Liver (tissue), 9 donors: Measurements from ENCODE around the gene GIGYF1. TPM values are rescaled to one million over a fixed set of nuclear protein-coding genes. Genes with fewer than 3 reads are reported as not detected.

Experiments
- DNase-seq: peaks from one replicate; pipeline ENCODE4 v3.0.0-alpha.2; 2017; ENCODE audit warnings: low spot score
- H3K27ac ChIP-seq, 2 donors: one replicate each; pipeline ENCODE4 v1.7.0; 2013; ENCODE audit warnings: inconsistent platforms in 2 of 2, low read length in 2 of 2, control low read depth in 1 of 2, low read depth in 1 of 2, mild to moderate bottlenecking in 1 of 2
- H3K27me3 ChIP-seq, 4 donors: one replicate each; pipeline versions ENCODE4 v1.6.1 to v1.7.0; 2013; ENCODE audit warnings: low read length in 3 of 4, inconsistent platforms in 1 of 4, mild to moderate bottlenecking in 1 of 4, moderate library complexity in 1 of 4; ENCODE audit not compliant: control insufficient read depth in 4 of 4, insufficient read depth in 4 of 4
- H3K36me3 ChIP-seq, 4 donors: one replicate each; pipeline versions ENCODE4 v1.6.1 to v1.7.0; 2013; ENCODE audit warnings: low read length in 3 of 4, mild to moderate bottlenecking in 3 of 4, low read depth in 1 of 4, moderate library complexity in 1 of 4; ENCODE audit not compliant: control insufficient read depth in 4 of 4, insufficient read depth in 3 of 4
- H3K4me1 ChIP-seq, 4 donors: one replicate each; pipeline versions ENCODE4 v1.6.1 to v1.7.0; 2013; ENCODE audit warnings: low read length in 3 of 4, mild to moderate bottlenecking in 3 of 4, moderate library complexity in 1 of 4; ENCODE audit not compliant: control insufficient read depth in 4 of 4, insufficient read depth in 4 of 4
- H3K4me3 ChIP-seq, 3 donors: one replicate each; pipeline versions ENCODE4 v1.6.1 to v1.7.0; 2013; ENCODE audit warnings: low read length in 3 of 3, control low read depth in 1 of 3, low read depth in 1 of 3, mild to moderate bottlenecking in 1 of 3
- H3K9ac ChIP-seq, 2 donors: one replicate each; pipeline ENCODE4 v1.7.0; 2013; ENCODE audit warnings: low read length in 2 of 2, mild to moderate bottlenecking in 2 of 2, moderate library complexity in 2 of 2, control low read depth in 1 of 2, low read depth in 1 of 2
- H3K9me3 ChIP-seq, 4 donors: one replicate each; pipeline versions ENCODE4 v1.6.1 to v1.7.0; 2013; ENCODE audit warnings: low read length in 3 of 4; ENCODE audit not compliant: control insufficient read depth in 4 of 4
- ATF3 ChIP-seq: IDR thresholded peaks from 2 replicates; pipeline ENCODE4 v1.6.1; 2016; ENCODE audit warnings: antibody characterized with exemption
- CTCF ChIP-seq: fragments of 150-350 bp; IDR thresholded peaks from 2 replicates; pipeline ENCODE4 v1.5.1; 2017; ENCODE audit warnings: improper control_type of control experiment, low read depth, low read length; ENCODE audit not compliant: missing input control
- EGR1 ChIP-seq, 2 donors: IDR thresholded peaks; 2 replicates each; pipeline ENCODE4 v1.6.1; 2016 to 2018; ENCODE audit warnings: antibody characterized with exemption in 2 of 2, low read depth in 2 of 2
- FOXA1 ChIP-seq: IDR thresholded peaks from 2 replicates; pipeline ENCODE4 v1.6.1; 2016; ENCODE audit warnings: antibody characterized with exemption
- FOXA2 ChIP-seq: IDR thresholded peaks from 2 replicates; pipeline ENCODE4 v1.6.1; 2016; ENCODE audit warnings: antibody characterized with exemption
- GABPA ChIP-seq, 2 donors: IDR thresholded peaks in 1 of 2; conservative IDR thresholded peaks in 1 of 2; 2 replicates each; pipeline ENCODE4 v1.6.1; 2016; ENCODE audit warnings: antibody characterized with exemption in 2 of 2, mild to moderate bottlenecking in 1 of 2, moderate library complexity in 1 of 2
- HNF4A ChIP-seq, 2 donors: conservative IDR thresholded peaks; 2 replicates each; pipeline ENCODE4 v1.6.1; 2016; ENCODE audit warnings: antibody characterized with exemption in 2 of 2, mild to moderate bottlenecking in 2 of 2
- HNF4G ChIP-seq: IDR thresholded peaks from 2 replicates; pipeline ENCODE4 v1.6.1; 2016; ENCODE audit warnings: antibody characterized with exemption
- JUND ChIP-seq, 2 donors: IDR thresholded peaks; 2 replicates each; pipeline ENCODE4 v1.6.1; 2016; ENCODE audit warnings: antibody characterized with exemption in 2 of 2
- MAX ChIP-seq: IDR thresholded peaks from 2 replicates; pipeline ENCODE4 v1.6.1; 2016; ENCODE audit warnings: antibody characterized with exemption
- NR2F2 ChIP-seq: IDR thresholded peaks from 2 replicates; pipeline ENCODE4 v1.6.1; 2016; ENCODE audit warnings: antibody characterized with exemption
- RAD21 ChIP-seq, 2 donors: IDR thresholded peaks; 2 replicates each; pipeline ENCODE4 v1.6.1; 2016; ENCODE audit warnings: antibody characterized with exemption in 2 of 2, mild to moderate bottlenecking in 2 of 2
- RXRA ChIP-seq, 2 donors: IDR thresholded peaks; 2 replicates each; pipeline ENCODE4 v1.6.1; 2017 to 2018; ENCODE audit warnings: antibody characterized with exemption in 2 of 2, mild to moderate bottlenecking in 1 of 2
- SP1 ChIP-seq: IDR thresholded peaks from 2 replicates; pipeline ENCODE4 v1.6.1; 2018; ENCODE audit warnings: antibody characterized with exemption, mild to moderate bottlenecking
- TAF1 ChIP-seq: conservative IDR thresholded peaks from 2 replicates; pipeline ENCODE4 v1.6.1; 2016; ENCODE audit warnings: antibody characterized with exemption, mild to moderate bottlenecking
- YY1 ChIP-seq: IDR thresholded peaks from 2 replicates; pipeline ENCODE4 v1.6.1; 2016; ENCODE audit warnings: antibody characterized with exemption, mild to moderate bottlenecking
- ZBTB33 ChIP-seq: IDR thresholded peaks from 2 replicates; pipeline ENCODE4 v1.6.1; 2016; ENCODE audit warnings: antibody characterized with exemption
- WGBS: extraction: QIAGEN DNeasy Blood & Tissue Kit; methylation state at CpG from one replicate; pipeline ENCODE4 v1.1.7; 2013; 5-methylcytosine and 5-hydroxymethylcytosine counted together
- polyA plus RNA-seq, 2 donors: library from polyadenylated mRNA; stranded (reverse) in 1 of 2; unstranded in 1 of 2; fragments of 200-250 nt in 1 of 2; fragments of >200 nt in 1 of 2; fragmentation: Nextera tagmentation in 1 of 2; extraction: Ambion mirVana in 1 of 2; gene quantifications; one replicate each; pipeline versions ENCODE4 v1.2.1 to v1.2.3, GENCODE V29; 2013 to 2015
- total RNA-seq, 2 donors: library from RNA; depleted of rRNA; stranded (reverse); fragments of >200 nt; gene quantifications; one replicate each; pipeline ENCODE4 v1.2.3, GENCODE V29; 2014
- donor health status: healthy.
- donor health status: healthy.
- donor health status: healthy.
- donor health status: healthy.
- donor health status: healthy.

Gene GIGYF1
- total and polyA plus RNA-seq, 4 donors, result 6.8 to 12.7 (median 10.1) TPM

DNA sequence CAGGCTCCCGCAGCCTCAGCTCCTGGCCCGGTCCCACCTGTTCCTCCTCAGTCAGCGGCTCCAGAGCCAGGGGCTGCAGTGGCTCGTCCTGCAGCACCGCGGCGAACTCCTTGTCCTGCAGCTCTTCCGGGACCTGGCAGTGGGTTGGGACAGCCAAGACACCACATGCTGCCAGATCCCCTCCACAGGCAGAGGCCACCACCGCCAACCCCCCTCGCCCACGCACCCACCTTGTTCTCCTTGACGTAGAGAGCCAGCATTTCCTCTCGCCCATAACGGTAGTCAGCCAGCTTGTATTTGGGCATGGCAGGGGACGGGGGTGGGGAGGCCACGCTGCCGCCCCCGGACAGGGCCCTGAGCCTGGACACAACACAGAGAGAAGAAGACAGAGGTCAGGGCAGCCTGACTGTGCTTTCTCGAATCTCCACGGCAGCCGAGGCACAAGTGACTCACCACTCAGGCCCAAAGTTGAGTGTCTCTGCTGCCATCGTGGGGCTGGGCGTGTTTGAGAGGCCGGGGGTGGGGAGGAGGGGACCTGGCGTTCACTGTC, 6.2 kb downstream of the GIGYF1 start:
- no peak for DNase-seq
- no peaks in the 10 kb centered on the region for H3K9me3 ChIP-seq
- H3K4me1 ChIP-seq, result peaks cover 7 to 28% (median 17%) of the 10 kb centered on the region in 4 donors
- no peak overlapping the region for H3K9ac ChIP-seq
- H3K36me3 ChIP-seq, result peaks cover 0 to 40% (median 29%) of the 10 kb centered on the region in 4 donors
- TF ChIP-seq HNF4A (conservative IDR thresholded peaks at IDR 0.05) (no peak), YY1 (no peak), HNF4G (no peak), FOXA1 (no peak), GABPA (IDR thresholded peaks at IDR 0.05 in 1 of 2, conservative IDR thresholded peaks at IDR 0.05 in 1 of 2) (no peak), RXRA (IDR thresholded peaks at IDR 0.05) (no peak), CTCF (no peak), SP1 (no peak), JUND (IDR thresholded peaks at IDR 0.05) (no peak), ATF3 (no peak), NR2F2 (no peak), MAX (no peak), ZBTB33 (no peak)
- 79% methylated on average over 25 of the region's 25 CpGs for WGBS
- no peaks in the 10 kb centered on the region for H3K27me3 ChIP-seq
- H3K4me3 ChIP-seq, result no peak overlapping the region
- H3K27ac ChIP-seq, result no peak overlapping the region

- Histone ChIP-seq H3K9me3 (no peaks in the 10 kb centered on the region), H3K27ac (no peak overlapping the region), H3K9ac (no peak overlapping the region), H3K36me3 (peaks cover 0 to 46% (median 29%) of the 10 kb centered on the region in 4 donors), H3K4me1 (peaks cover 4 to 22% (median 11%) of the 10 kb centered on the region in 4 donors), H3K4me3 (no peak overlapping the region), H3K27me3 (no peaks in the 10 kb centered on the region)
- DNase-seq, result no peak
- 92% methylated on average over 22 of the region's 22 CpGs for WGBS
- TF ChIP-seq HNF4G (no peak), RXRA (IDR thresholded peaks at IDR 0.05) (no peak), ZBTB33 (no peak), YY1 (no peak), HNF4A (conservative IDR thresholded peaks at IDR 0.05) (no peak), NR2F2 (no peak), JUND (IDR thresholded peaks at IDR 0.05) (no peak), TAF1 (no peak), GABPA (IDR thresholded peaks at IDR 0.05 in 1 of 2, conservative IDR thresholded peaks at IDR 0.05 in 1 of 2) (no peak), MAX (no peak), CTCF (no peak), RAD21 (IDR thresholded peaks at IDR 0.05) (no peak), FOXA2 (no peak), SP1 (no peak), ATF3 (no peak), FOXA1 (no peak), EGR1 (IDR thresholded peaks at IDR 0.05; ENCODE audit: low read depth in 2 of 2) (no peak)
Measured at GRCh38 chr7:100687261-100687660, 6.8 kb downstream of the GIGYF1 start.
